Adrenal gland (tissue), 5 donors: ENCODE measurements around the gene AP1M1.

Source experiments
- POLR2A ChIP-seq, 2 donors: fragments of 450-650 bp; IDR thresholded peaks; one replicate each; pipeline ENCODE4 v1.6.1; 2017; ENCODE audit warnings: antibody characterized with exemption in 2 of 2, mild to moderate bottlenecking in 2 of 2, moderate library complexity in 1 of 2
- TF ChIP-seq, protein P1 (sequence below), 6 experiments: fragments of 450-650 bp in 4 of 6; fragments of 200-600 bp in 2 of 6; sonication (generic) in 1 of 6; IDR thresholded peaks; 1 replicate in 5 of 6; 2 replicates in 1 of 6; pipeline versions ENCODE4 v1.5.1 to v1.8.0; 2016 to 2021; ENCODE audit warnings: antibody characterized with exemption in 6 of 6, mild to moderate bottlenecking in 2 of 6, moderate library complexity in 1 of 6
- donor health status: DM: no; HTN: no; CAD: no.

DNA sequence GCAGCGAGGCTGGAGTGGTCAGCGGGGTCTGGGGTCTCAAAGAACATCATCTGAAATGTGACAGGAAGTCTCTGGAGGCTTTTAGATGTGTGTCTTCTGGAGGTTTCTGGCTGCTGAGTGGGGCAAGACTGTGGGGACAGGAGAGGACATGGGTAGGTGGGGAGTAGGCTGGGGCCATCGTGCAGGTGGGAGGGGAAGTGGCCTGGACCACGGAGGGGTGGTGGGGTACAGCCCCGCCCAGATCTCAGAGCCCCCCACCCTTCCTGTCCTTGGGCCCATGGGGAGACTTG lies 6.2 kb downstream of the AP1M1 start:
- TF ChIP-seq, protein P1, sequence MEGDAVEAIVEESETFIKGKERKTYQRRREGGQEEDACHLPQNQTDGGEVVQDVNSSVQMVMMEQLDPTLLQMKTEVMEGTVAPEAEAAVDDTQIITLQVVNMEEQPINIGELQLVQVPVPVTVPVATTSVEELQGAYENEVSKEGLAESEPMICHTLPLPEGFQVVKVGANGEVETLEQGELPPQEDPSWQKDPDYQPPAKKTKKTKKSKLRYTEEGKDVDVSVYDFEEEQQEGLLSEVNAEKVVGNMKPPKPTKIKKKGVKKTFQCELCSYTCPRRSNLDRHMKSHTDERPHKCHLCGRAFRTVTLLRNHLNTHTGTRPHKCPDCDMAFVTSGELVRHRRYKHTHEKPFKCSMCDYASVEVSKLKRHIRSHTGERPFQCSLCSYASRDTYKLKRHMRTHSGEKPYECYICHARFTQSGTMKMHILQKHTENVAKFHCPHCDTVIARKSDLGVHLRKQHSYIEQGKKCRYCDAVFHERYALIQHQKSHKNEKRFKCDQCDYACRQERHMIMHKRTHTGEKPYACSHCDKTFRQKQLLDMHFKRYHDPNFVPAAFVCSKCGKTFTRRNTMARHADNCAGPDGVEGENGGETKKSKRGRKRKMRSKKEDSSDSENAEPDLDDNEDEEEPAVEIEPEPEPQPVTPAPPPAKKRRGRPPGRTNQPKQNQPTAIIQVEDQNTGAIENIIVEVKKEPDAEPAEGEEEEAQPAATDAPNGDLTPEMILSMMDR (IDR thresholded peaks at IDR 0.05), result no peak
- TF ChIP-seq POLR2A (IDR thresholded peaks at IDR 0.05), result no peak
